ENCODE measurements around the gene SPECC1L.

SPECC1L gene

GRCh38 chr22:24411256-24412004 lies 140.8 kb downstream of the SPECC1L start:
- in situ Hi-C loops (cut with HindIII; ENCODE audit: low sequenced_read_pairs), result no loop called here

GRCh38 chr22:24412274-24412673 lies 141.6 kb downstream of the SPECC1L start:
- in situ Hi-C loops (cut with HindIII; ENCODE audit: low sequenced_read_pairs), result no loop called here

GRCh38 chr22:24413271-24413670 lies 142.6 kb downstream of the SPECC1L start:
- in situ Hi-C loops (cut with HindIII; ENCODE audit: low sequenced_read_pairs), result no loop called here

- in situ Hi-C loops (cut with HindIII; ENCODE audit: low sequenced_read_pairs), result no loop called here
These were observed 143.2 kb downstream of the SPECC1L start for GRCh38 chr22:24413736-24414385.

GRCh38 chr22:24414523-24414922 lies 143.9 kb downstream of the SPECC1L start:
- in situ Hi-C loops (cut with HindIII; ENCODE audit: low sequenced_read_pairs), result no loop called here

GRCh38 chr22:24414984-24415945 lies 144.6 kb downstream of the SPECC1L start:
- in situ Hi-C loops (cut with HindIII; ENCODE audit: low sequenced_read_pairs), result no loop called here

GRCh38 chr22:24416095-24416494 lies 145.5 kb downstream of the SPECC1L start:
- in situ Hi-C loops (cut with HindIII; ENCODE audit: low sequenced_read_pairs), result no loop called here

GRCh38 chr22:24416611-24417010 lies 146.0 kb downstream of the SPECC1L start:
- in situ Hi-C loops (cut with HindIII; ENCODE audit: low sequenced_read_pairs), result no loop called here

GRCh38 chr22:24417200-24417599 lies 146.6 kb downstream of the SPECC1L start:
- in situ Hi-C loops (cut with HindIII; ENCODE audit: low sequenced_read_pairs), result no loop called here

GRCh38 chr22:24417901-24418641 lies 147.4 kb downstream of the SPECC1L start:
- in situ Hi-C loops (cut with HindIII; ENCODE audit: low sequenced_read_pairs), result no loop called here

- in situ Hi-C loops (cut with HindIII; ENCODE audit: low sequenced_read_pairs), result no loop called here
These were observed 148.3 kb downstream of the SPECC1L start for GRCh38 chr22:24418786-24419474.

GRCh38 chr22:24419475-24419850 lies 148.8 kb downstream of the SPECC1L start:
- in situ Hi-C loops (cut with HindIII; ENCODE audit: low sequenced_read_pairs), result no loop called here

- in situ Hi-C loops (cut with HindIII; ENCODE audit: low sequenced_read_pairs), result no loop called here
These were observed 149.7 kb downstream of the SPECC1L start for GRCh38 chr22:24420072-24420976.

- in situ Hi-C loops (cut with HindIII; ENCODE audit: low sequenced_read_pairs), result no loop called here
These were observed 150.3 kb downstream of the SPECC1L start for GRCh38 chr22:24420977-24421343.

- in situ Hi-C loops (cut with HindIII; ENCODE audit: low sequenced_read_pairs), result no loop called here
These were observed 150.8 kb downstream of the SPECC1L start for GRCh38 chr22:24421428-24421931.

GRCh38 chr22:24422102-24422665 lies 151.6 kb downstream of the SPECC1L start:
- in situ Hi-C loops (cut with HindIII; ENCODE audit: low sequenced_read_pairs), result no loop called here

- in situ Hi-C loops (cut with HindIII; ENCODE audit: low sequenced_read_pairs), result no loop called here
These were observed 152.9 kb downstream of the SPECC1L start for GRCh38 chr22:24423519-24424000.

Measured in DLD1 (cell line).